Type B pancreatic cell (in vitro differentiated cells): ENCODE results near the gene NSD2. TPM values are rescaled to one million over a fixed set of nuclear protein-coding genes. Genes with fewer than 3 reads are reported as not detected.

Source experiments
- DNase-seq: peaks from one replicate; pipeline ENCODE4 v3.0.0; 2021; ENCODE audit warnings: mixed read lengths; ENCODE audit not compliant: unreplicated experiment; ENCODE audit errors: extremely low spot score
- H3K27ac Mint-ChIP-seq: 2 replicates; pipeline ENCODE4 v1.8.0; 2021; ENCODE audit warnings: mild to moderate bottlenecking, mixed read lengths
- H3K27me3 Mint-ChIP-seq: 2 replicates; pipeline ENCODE4 v1.8.0; 2021; ENCODE audit warnings: mixed read lengths
- H3K36me3 Mint-ChIP-seq: 2 replicates; pipeline ENCODE4 v1.8.0; 2021; ENCODE audit warnings: mixed read lengths
- H3K4me1 Mint-ChIP-seq: one replicate; pipeline ENCODE4 v1.8.0; 2021; ENCODE audit warnings: mixed read lengths; ENCODE audit not compliant: unreplicated experiment
- H3K4me3 Mint-ChIP-seq: 2 replicates; pipeline ENCODE4 v1.8.0; 2021; ENCODE audit warnings: mild to moderate bottlenecking, mixed read lengths
- H3K9me3 Mint-ChIP-seq: 2 replicates; pipeline ENCODE4 v1.8.0; 2021; ENCODE audit warnings: mixed read lengths
- CTCF ChIP-seq: fragments of 200-600 bp; sonication (generic); conservative IDR thresholded peaks from 2 replicates; pipeline ENCODE4 v1.5.0; 2021; ENCODE audit warnings: antibody characterized with exemption, mild to moderate bottlenecking
- total RNA-seq: library from RNA; stranded (reverse); gene quantifications from 2 replicates; pipeline ENCODE4 v1.2.1, GENCODE V29; 2021; ENCODE audit warnings: low replicate concordance

NSD2 gene
- total RNA-seq, 1 donor from 2014 or later, result 156 TPM

- H3K27ac Mint-ChIP-seq, result peak overlapping the region; percentile 26
These were observed 7.7 kb upstream of the NSD2 start for GRCh38 chr4:1863297-1864033.

GRCh38 chr4:1864076-1865008 lies 6.9 kb upstream of the NSD2 start:
- Mint-ChIP-seq H3K27me3 (peaks cover 3% of the 10 kb centered on the region), H3K27ac (no peak overlapping the region), H3K4me1 (peaks cover 23% of the 10 kb centered on the region), H3K4me3 (no peak overlapping the region), H3K36me3 (no peaks in the 10 kb centered on the region), H3K9me3 (no peaks in the 10 kb centered on the region)
- no peak for DNase-seq
- TF ChIP-seq CTCF, result no peak

More at GRCh38 chr4:1863297-1864033, 7.7 kb upstream of the NSD2 start:
- Mint-ChIP-seq H3K4me1 (peaks cover 29% of the 10 kb centered on the region), H3K4me3 (peak overlapping the region; percentile 15), H3K36me3 (no peaks in the 10 kb centered on the region), H3K27me3 (peaks cover 3% of the 10 kb centered on the region), H3K9me3 (no peaks in the 10 kb centered on the region)
- no peak for DNase-seq
- no peak for TF ChIP-seq CTCF

DNA sequence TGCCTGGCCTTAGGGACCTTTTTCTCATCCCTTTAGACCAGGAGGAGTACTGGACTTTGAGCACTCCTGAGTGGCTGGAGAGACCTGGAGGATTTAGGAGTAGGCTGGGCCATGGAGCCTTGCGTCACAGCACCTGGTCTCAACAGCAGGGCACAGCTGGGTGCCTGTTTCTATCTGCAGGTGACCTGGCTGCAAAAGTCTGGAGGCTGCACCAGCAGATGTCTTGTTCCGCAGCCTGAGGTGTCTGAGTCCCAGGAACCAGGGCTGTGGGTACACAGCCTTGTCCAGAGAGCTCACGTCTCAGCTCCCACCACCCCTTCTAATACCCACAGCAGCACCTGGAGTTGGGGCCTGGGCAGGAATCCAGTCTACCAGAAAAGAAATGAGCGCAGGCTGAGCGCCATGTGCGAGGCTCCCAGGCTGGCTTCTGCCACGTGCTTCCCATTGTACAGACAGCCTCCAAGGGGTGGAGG lies 5.0 kb upstream of the NSD2 start:
- Mint-ChIP-seq H3K4me1 (peaks cover 27% of the 10 kb centered on the region), H3K36me3 (no peaks in the 10 kb centered on the region), H3K27me3 (peaks cover 3% of the 10 kb centered on the region), H3K4me3 (no peak overlapping the region), H3K27ac (no peak overlapping the region), H3K9me3 (no peaks in the 10 kb centered on the region)
- no peak for DNase-seq
- TF ChIP-seq CTCF, result no peak

DNA sequence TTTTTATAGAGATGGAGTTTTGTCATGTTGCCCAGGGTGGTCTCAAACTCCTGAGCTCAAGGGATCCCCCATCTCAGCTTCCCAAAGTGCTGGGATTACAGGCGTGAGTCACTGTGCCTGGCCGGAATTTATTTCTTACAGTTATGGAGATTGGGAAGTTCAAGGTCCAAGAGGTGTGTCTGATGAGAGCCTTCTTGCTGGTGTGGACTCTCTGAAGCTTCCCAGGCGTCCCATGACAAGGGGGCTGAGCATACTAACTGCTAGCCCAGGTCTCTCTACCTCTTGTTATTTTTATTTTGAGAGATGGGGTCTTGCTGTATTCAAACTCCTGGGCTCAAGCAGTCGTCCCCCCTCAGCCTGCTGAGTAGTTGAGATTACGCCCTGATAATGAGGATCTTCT lies 2.9 kb upstream of the NSD2 start:
- Mint-ChIP-seq H3K4me1 (peaks cover 24% of the 10 kb centered on the region), H3K27me3 (peaks cover 5% of the 10 kb centered on the region), H3K4me3 (peak overlapping the region; percentile 25), H3K27ac (peak overlapping the region; percentile 61), H3K36me3 (peaks cover 4% of the 10 kb centered on the region), H3K9me3 (no peaks in the 10 kb centered on the region)
- DNase-seq, result no peak
- no peak for TF ChIP-seq CTCF

GRCh38 chr4:1868912-1869311 lies 2.3 kb upstream of the NSD2 start:
- Mint-ChIP-seq H3K36me3 (peaks cover 4% of the 10 kb centered on the region), H3K27me3 (peaks cover 3% of the 10 kb centered on the region), H3K4me3 (peak overlapping the region; percentile 25), H3K9me3 (no peaks in the 10 kb centered on the region), H3K27ac (peak overlapping the region; percentile 61), H3K4me1 (peaks cover 24% of the 10 kb centered on the region)
- no peak for DNase-seq
- no peak for TF ChIP-seq CTCF
